Measurements from ENCODE around the gene SDHA. TPM values are rescaled to one million over a fixed set of nuclear protein-coding genes. Genes with fewer than 3 reads are reported as not detected.

The SDHA gene
- total RNA-seq, 4 donors from 2014 or later, result 67.7 to 95.3 (median 78.3) TPM

Other genes with a start within 250 kb of the SDHA start
- gene PLEKHG4B, start 126.2 kb upstream of the SDHA start, total RNA-seq, result under 1 TPM; under 0.01 to 0.42 (median 0.26) TPM
- gene LRRC14B, start 26.8 kb upstream of the SDHA start, total RNA-seq, result not detected
- 1 to 10 TPM; 4.5 to 7.2 (median 5.8) TPM for gene CCDC127, start 167 bp upstream of the SDHA start, total RNA-seq
- 100 to 1,000 TPM in 1 of 4 donors, 10 to 100 TPM in 3; 80.1 to 115 (median 91.7) TPM for gene PDCD6, start 53.3 kb downstream of the SDHA start, total RNA-seq
- 1 to 10 TPM in 3 of 4 donors, not detected in 1; 1.0 to 4.8 (median 1.2) TPM for gene AHRR, start 103.4 kb downstream of the SDHA start, total RNA-seq
- gene EXOC3, start 224.9 kb downstream of the SDHA start, total RNA-seq, result 10 to 100 TPM; 53.5 to 98.4 (median 58.8) TPM